Muscle of arm (tissue), 12 donors: ENCODE results near the gene NEIL1. TPM values are rescaled to one million over a fixed set of nuclear protein-coding genes. Genes with fewer than 3 reads are reported as not detected.
"Not testable (repeated sequence)": the region's sequence is repeated elsewhere in the genome, so short reads cannot be mapped to it uniquely, and the experiment has no call there.

Experiments
- DNase-seq: peaks from one replicate; pipeline ENCODE4 v3.0.0-alpha.2; 2013
- polyA plus RNA-seq, 12 donors: library from polyadenylated mRNA; unstranded; fragments of 120-200 nt; gene quantifications; one replicate each; pipeline ENCODE4 v1.2.1, GENCODE V29; 2013; ENCODE audit not compliant: insufficient read length in 12 of 12

NEIL1 gene
- polyA plus RNA-seq, 12 donors: 4.4 to 24.5 (median 7.8) TPM; not detected in 1

- no peak for DNase-seq
These were observed 25.3 kb downstream of the NEIL1 start for GRCh38 chr15:75371901-75372688.

- DNase-seq: no peak
These were observed 33.9 kb downstream of the NEIL1 start for GRCh38 chr15:75380773-75381172.

- not testable (repeated sequence) for DNase-seq
These were observed 37.1 kb downstream of the NEIL1 start for GRCh38 chr15:75383986-75384385.

- no peak for DNase-seq
These were observed 43.0 kb downstream of the NEIL1 start for GRCh38 chr15:75389791-75390382.

GRCh38 chr15:75397494-75397893, 50.7 kb downstream of the NEIL1 start:
- no peak for DNase-seq

GRCh38 chr15:75403892-75404291, 57.1 kb downstream of the NEIL1 start:
- DNase-seq: no peak

Other genes with a start within 250 kb of the NEIL1 start
- 10 to 100 TPM in 6 of 12 donors, 1 to 10 TPM in 5, not detected in 1; 7.6 to 19.2 (median 10.1) TPM for gene C15orf39, start 145.2 kb upstream of the NEIL1 start, polyA plus RNA-seq
- gene GOLGA6C, start 88.7 kb upstream of the NEIL1 start, polyA plus RNA-seq: under 1 TPM in 1 of 12 donors, not detected in 11; 0.09 TPM
- gene GOLGA6D, start 64.2 kb upstream of the NEIL1 start, polyA plus RNA-seq: 1 to 10 TPM in 1 of 12 donors, under 1 TPM in 8, not detected in 3; 0.10 to 1.5 (median 0.34) TPM
- 10 to 100 TPM in 11 of 12 donors, not detected in 1; 31.6 to 47.4 (median 37.6) TPM for gene COMMD4, start 11.0 kb upstream of the NEIL1 start, polyA plus RNA-seq
- 100 to 1,000 TPM in 5 of 12 donors, 10 to 100 TPM in 6, not detected in 1; 60.3 to 175 (median 94.7) TPM for gene MAN2C1, start 21.6 kb downstream of the NEIL1 start, polyA plus RNA-seq
- gene SIN3A, start 104.7 kb downstream of the NEIL1 start, polyA plus RNA-seq: 10 to 100 TPM in 11 of 12 donors, not detected in 1; 29.6 to 50.8 (median 31.9) TPM
- gene PTPN9, start 232.3 kb downstream of the NEIL1 start, polyA plus RNA-seq: 10 to 100 TPM in 11 of 12 donors, not detected in 1; 16.4 to 31.9 (median 23.4) TPM